Mammary epithelial cell (primary cell): ENCODE results near the gene ITPRIPL2.

Experiments used
- CTCF ChIP-seq, 2 donors: IDR thresholded peaks in 1 of 2; conservative IDR thresholded peaks in 1 of 2; 2 replicates each; pipeline ENCODE4 v1.5.1; 2011 to 2012; ENCODE audit warnings: inconsistent platforms in 2 of 2, low read length in 2 of 2, mild to moderate bottlenecking in 2 of 2, control low read depth in 1 of 2, low read depth in 1 of 2; ENCODE audit not compliant: insufficient read depth in 1 of 2; ENCODE audit errors: extremely low read depth in 1 of 2
- EZH2 ChIP-seq: IDR thresholded peaks from 2 replicates; pipeline ENCODE4 v1.6.1; 2012; ENCODE audit warnings: low read length, inconsistent platforms, borderline replicate concordance

DNA sequence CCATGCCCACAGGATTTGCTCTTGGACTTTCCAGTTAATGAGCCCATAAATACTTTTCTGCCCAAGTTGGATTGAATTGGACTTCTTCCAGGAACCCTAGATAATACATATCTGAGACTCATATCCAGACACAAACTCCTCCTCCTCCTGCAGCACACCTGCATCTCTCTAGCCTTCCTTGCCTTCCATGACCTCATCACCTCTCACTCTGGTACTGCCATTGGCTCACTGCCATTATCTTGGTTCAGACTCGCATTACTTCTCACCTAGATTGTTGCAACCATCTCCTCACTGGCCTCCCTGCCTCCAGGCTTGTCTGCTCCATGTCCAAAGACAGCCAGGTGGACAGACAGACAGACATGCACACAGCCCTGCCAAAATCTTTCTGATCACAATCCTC lies 49.5 kb downstream of the ITPRIPL2 start:
- no peak for TF ChIP-seq CTCF (conservative IDR thresholded peaks at IDR 0.05 in 1 of 2, IDR thresholded peaks at IDR 0.05 in 1 of 2; ENCODE audit: extremely low read depth in 1 of 2, insufficient read depth in 1 of 2, low read depth in 1 of 2, low read length in 2 of 2)
- no peak for TF ChIP-seq EZH2
